Gastrocnemius medialis (tissue), 4 donors: ENCODE measurements around the gene GPAT3.

Experiments
- POLR2A ChIP-seq, 2 donors: fragments of 450-650 bp; IDR thresholded peaks; one replicate each; pipeline ENCODE4 v1.6.1; 2017; ENCODE audit warnings: antibody characterized with exemption in 2 of 2, mild to moderate bottlenecking in 2 of 2, moderate library complexity in 2 of 2
- TF ChIP-seq, protein P1 (sequence below), 5 experiments: fragments of 450-650 bp in 3 of 5; fragments of 200-600 bp in 2 of 5; sonication (generic) in 2 of 5; IDR thresholded peaks in 4 of 5; conservative IDR thresholded peaks in 1 of 5; 1 replicate in 4 of 5; 2 replicates in 1 of 5; pipeline ENCODE4 v1.5.1; 2016 to 2019; ENCODE audit warnings: antibody characterized with exemption in 5 of 5, mild to moderate bottlenecking in 3 of 5, moderate library complexity in 3 of 5

DNA sequence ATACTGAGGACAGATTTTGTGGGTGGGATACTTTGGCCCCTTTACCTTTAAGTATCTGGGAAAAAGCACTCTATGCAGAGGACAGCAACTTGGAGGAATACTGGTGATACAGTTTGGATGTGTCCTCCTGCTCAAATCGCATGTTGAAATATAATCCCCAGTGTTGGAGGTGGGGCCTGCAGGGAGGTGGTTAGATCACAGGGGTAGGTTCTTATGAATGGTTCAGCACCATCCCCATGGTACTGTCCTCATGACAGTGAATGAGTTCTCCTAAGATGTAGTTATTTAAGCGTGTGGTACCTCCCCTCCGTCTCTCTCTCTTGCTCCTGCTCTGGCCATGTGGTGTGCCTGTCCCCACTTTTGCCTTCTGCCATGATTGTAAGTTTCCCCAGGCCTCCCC is 24.6 kb downstream of the GPAT3 start:
- TF ChIP-seq, protein P1, sequence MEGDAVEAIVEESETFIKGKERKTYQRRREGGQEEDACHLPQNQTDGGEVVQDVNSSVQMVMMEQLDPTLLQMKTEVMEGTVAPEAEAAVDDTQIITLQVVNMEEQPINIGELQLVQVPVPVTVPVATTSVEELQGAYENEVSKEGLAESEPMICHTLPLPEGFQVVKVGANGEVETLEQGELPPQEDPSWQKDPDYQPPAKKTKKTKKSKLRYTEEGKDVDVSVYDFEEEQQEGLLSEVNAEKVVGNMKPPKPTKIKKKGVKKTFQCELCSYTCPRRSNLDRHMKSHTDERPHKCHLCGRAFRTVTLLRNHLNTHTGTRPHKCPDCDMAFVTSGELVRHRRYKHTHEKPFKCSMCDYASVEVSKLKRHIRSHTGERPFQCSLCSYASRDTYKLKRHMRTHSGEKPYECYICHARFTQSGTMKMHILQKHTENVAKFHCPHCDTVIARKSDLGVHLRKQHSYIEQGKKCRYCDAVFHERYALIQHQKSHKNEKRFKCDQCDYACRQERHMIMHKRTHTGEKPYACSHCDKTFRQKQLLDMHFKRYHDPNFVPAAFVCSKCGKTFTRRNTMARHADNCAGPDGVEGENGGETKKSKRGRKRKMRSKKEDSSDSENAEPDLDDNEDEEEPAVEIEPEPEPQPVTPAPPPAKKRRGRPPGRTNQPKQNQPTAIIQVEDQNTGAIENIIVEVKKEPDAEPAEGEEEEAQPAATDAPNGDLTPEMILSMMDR (IDR thresholded peaks at IDR 0.05 in 4 of 5, conservative IDR thresholded peaks at IDR 0.05 in 1 of 5) = no peak
- TF ChIP-seq POLR2A (IDR thresholded peaks at IDR 0.05) = no peak
